GM18951 (cell line): Measurements from ENCODE around the gene DAB2.
"Not testable (repeated sequence)": the region's sequence is repeated elsewhere in the genome, so short reads cannot be mapped to it uniquely, and the experiment has no call there.

ENCODE experiments used
- POLR2A ChIP-seq: IDR thresholded peaks from 4 replicates; pipeline ENCODE4 v1.6.1; 2011; ENCODE audit warnings: mild to moderate bottlenecking; ENCODE audit not compliant: insufficient read length, insufficient read depth; ENCODE audit errors: extremely low read depth
- in situ Hi-C: fragments of 300-500 bp; cut with MboI; formaldehyde crosslinking; loops from one replicate; pipeline ENCODE4 v1.12.0; 2022; ENCODE audit warnings: low sequenced_read_pairs, mixed read lengths, inconsistent platforms; ENCODE audit not compliant: unreplicated experiment

DAB2 gene

DNA sequence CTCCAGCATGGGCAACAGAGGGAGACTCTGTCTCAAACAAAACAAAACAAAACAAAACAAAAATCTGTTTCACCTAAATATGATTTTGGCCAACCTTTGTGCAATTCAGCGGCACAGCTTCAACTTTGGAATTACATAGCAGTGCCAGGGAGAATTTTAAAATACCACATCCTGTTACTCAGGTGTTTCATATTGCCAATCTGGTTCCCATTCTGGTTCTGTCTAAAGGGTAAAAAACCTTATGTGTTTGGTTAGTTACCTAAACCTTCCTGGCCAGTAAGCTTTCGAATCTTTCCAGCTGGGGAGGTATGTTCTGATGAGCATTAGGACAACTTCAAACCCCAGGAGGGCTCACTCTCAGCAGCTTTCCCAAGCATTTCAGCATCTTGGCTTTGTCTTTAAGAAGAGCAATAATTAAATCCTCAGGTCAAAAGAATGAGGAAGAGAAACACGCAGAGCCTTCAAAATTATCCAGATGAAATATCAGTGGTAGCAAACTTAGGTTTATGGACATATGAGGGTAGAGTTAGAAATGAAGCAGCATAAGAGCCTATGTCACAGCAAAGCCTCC, 2.7 kb downstream of the DAB2 start:
- in situ Hi-C loops, result no loop called here
- TF ChIP-seq POLR2A, result no peak

DNA sequence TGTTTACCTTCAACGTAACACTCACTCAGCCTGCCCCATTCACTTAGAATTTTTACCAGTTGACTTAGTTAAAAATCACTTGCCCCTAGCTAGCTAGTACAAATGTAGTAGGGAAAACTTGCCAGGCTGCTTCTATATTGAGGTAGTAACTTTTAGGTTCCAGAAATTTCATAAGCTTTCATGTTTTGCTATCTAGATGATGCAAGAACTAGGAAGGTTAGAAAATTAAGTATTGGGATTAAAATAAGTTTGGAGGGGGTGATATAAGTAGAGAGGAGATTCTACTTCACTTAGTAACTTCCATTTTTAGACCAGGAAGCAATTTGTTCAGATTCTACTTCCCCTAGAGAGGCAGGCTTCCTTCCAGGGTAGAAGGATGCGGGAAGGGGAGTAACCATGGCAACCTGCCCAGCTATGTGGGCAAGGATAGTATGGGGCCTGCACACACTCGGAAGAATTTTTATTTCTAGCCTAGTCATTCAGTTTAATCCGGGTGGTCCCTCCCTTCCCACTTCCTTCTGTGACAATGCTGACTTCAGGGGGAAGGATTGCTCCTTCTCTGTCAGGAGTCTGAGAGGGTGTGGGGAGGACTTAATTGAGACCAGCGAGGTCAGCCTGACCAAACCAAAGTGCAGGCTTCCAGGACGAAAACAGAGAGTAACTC, 4.2 kb downstream of the DAB2 start:
- in situ Hi-C loops, result no loop called here
- TF ChIP-seq POLR2A, result no peak

DNA sequence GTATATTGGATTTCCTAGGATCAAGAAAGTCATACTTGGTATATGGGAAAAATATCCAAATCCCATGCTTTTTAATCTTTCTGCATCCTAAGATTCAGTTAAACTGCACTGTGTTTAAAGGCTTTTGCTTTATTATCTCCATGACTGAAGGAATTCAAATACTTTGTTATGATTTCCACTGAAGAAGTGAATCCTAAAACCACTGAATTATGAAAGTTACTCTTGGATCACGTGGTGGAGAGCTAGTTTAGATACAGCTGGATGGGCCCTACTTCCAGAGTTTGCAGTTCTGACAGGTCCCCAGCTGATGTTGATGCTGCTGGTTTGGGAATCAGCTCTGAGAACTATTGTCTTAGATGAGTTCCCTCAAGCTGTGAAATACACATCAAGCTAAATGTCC, 5.0 kb downstream of the DAB2 start:
- no peak for TF ChIP-seq POLR2A
- in situ Hi-C loops, result no loop called here

DNA sequence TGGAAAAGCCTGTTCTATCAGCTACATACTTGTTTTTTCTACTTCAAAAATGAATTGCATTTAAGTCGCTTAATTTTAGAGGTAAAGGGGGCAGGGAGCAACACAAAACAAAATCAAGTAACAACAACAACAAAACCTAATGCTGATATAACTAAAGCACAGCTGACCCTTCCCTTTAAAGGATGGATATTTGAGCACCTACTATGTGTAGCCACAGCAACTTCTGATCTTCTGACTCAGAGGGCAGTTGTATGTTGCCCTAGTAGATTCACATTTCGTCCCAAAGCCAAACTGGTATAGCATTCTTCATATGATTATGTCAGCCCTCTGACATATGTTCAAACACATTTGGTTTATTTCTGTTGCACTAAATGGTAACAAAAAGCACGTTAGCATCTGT, 6.8 kb downstream of the DAB2 start:
- in situ Hi-C loops, result no loop called here

DNA sequence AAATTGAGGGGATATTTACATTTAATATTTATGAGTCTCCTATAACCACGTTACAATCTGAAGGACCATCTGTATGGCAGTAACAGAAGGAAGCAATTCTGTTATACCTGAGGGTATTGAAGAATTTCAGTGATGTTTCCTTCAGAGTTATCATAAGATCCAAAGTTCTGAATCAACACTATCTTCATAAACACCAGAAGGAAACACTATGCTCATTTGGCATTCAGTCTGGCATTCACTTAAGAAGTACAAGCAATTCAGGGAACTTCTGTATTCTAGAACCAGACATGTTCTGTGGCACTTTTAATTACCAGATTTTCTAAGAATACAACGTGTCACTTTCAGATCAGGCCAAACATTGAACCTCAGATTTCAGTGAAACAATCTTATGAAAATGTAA, 9.6 kb downstream of the DAB2 start:
- no peak for TF ChIP-seq POLR2A
- in situ Hi-C loops, result no loop called here

More for the DNA sequence above, 6.8 kb downstream of the DAB2 start:
- TF ChIP-seq POLR2A, result no peak

DNA sequence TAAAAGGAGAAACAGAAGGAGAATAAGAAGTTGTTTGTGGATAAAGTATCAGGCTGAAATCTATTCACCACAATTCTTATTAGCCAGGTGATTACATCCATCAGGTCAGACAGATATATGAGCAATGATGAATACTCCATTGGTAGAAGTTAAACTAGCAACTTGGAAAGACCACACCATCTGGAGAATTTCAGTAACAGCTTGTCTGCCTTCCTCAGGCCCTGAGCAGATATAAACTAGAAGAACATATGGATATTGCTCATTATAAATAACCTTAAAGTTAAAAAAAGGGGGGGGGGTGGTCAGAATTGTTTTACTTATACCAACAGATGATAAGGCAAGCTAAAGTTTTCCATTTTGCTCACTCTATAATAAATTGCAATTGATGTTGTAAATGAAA, 10.4 kb downstream of the DAB2 start:
- no peak for TF ChIP-seq POLR2A
- in situ Hi-C loops, result no loop called here

DNA sequence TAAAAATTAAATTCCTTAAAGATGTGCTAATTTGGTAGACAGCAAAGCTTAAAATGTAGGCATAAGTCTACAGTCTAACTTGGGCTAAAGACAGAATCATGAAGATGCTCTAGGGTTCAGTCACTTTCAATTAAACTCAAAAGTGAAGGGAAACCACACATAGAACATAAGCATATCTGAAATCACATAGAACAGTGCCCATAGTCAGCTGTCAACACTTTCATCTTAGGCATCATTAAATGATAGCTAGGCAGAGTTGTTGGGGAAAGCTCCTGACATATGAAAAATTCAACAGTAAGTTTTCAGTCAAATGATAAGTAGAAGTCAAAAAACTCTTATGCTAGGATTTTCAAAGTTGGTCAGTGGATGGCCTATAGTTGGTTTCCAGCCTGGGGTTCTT, 11.0 kb downstream of the DAB2 start:
- no peak for TF ChIP-seq POLR2A
- in situ Hi-C loops, result no loop called here

DNA sequence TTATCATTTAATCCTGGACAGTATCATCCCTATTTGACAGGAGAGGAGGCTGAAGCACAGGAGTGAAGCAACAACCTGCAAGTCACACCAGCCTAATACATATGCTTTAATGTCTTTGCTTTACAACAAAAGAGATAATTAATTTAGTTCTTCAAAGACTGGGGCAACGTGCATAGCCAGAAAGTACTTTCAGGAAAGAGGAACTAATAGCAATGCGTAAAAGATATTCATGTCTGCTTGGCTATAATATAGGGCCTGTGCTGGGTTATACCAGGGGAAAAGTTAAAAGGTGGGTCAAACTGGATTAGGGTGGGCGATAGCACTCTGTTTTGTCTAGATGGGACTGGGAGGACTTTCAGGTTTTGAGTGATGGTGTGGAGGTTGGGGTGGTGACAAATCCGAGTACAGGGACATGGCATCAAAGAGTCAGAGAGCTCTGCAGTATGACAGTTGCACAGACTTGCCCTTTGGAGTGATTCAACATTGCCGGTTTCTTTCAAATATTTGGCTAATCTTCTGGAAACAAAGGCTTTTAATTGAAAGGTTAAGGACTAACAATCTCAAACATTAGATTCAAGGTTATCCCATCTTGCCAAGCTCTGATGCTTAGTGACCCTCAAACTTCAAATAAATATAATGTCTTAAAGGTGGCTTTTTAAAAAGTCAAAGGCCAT, 11.9 kb downstream of the DAB2 start:
- in situ Hi-C loops, result no loop called here
- TF ChIP-seq POLR2A, result no peak

DNA sequence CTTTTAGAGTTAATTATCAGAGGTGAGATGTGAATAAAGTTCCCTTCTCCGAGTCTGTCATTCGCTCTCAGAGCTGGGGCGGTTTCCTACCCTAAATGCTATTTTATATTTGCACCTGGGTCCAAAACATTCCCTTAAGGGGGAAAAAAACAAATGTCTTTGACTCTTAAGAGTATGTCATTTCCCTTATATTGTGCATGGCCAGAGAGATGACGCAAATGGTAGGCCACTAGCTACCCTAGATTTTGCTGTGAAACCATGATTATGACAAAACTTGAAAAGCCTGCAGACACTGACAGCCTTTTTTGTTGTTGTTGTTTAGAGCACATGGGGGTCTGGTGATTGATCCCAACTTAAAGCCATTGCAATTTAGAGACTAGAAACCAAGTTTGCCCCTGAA, 12.8 kb downstream of the DAB2 start:
- in situ Hi-C loops, result no loop called here
- no peak for TF ChIP-seq POLR2A

DNA sequence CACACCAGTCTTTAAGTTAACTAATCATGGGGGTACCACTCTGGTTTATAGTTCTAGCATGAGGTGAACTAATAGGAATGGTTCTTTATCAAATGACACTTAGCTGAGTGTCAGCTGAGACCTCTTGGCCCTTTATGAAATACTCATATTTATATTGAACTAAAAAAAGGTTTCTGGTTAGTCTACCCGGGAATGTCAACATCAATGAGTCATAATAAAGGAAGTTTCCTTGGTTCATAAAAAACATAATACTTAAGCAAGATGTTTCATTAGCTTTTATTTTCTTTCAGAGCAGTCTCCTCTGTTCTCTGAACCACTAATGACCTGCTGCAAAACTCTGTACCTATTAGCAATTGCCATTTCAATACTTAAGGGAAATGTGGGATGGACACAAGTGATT, 13.7 kb downstream of the DAB2 start:
- in situ Hi-C loops, result no loop called here

DNA sequence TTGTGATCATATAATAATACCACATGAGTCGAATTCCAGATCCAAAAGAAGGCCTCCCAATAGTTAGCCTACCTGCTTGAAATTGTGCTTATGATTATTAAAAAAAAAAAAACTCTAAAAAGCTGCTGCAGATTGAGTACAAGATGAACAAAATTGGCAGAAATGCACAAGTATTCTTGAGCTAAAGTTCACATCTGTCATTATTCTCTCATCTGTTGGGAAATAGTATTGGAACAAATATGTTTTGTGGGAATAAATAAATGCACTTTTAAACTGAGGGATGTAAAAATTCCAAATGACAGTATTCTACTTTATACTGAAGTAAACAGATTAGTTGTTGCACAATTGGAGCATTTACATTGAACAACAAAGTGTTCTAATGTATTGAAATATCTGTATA, 15.7 kb downstream of the DAB2 start:
- TF ChIP-seq POLR2A, result no peak
- in situ Hi-C loops, result no loop called here

More for the DNA sequence above, 13.7 kb downstream of the DAB2 start:
- no peak for TF ChIP-seq POLR2A

DNA sequence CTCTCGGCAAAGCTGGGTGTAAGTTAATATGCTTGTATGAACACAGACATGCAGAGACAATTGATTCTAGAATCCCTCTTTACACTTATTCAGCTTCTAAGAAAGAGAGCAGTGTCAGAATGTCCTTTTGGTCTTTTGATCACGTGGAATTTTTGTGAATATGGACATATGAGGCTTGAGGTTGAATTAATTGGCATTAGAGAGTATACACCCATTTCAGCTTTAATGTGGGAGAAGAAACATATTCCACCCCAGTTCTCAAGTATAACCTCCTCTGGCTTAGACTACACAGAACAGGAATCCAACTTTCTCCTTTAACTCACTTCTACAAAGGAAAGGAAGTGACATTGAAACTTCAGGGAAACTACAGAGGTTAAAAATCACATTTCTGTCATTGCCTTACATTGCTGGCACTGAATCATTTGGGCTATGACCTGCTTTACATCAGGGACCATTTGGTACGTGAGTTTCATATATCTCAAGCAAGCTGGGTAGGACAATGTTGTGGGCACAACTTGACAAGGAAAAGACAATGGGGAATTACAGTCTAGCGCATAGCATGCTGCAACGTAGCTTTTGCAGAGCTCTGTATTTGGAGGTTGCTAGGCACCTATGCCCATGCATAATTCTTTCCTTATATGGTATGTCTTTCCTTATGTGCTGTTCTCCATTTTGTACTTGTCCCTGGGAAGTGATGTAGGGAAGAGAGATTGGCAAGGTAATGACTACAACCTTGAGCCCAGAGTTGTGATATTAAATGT, 19.5 kb downstream of the DAB2 start:
- no peak for TF ChIP-seq POLR2A
- in situ Hi-C loops, result no loop called here

DNA sequence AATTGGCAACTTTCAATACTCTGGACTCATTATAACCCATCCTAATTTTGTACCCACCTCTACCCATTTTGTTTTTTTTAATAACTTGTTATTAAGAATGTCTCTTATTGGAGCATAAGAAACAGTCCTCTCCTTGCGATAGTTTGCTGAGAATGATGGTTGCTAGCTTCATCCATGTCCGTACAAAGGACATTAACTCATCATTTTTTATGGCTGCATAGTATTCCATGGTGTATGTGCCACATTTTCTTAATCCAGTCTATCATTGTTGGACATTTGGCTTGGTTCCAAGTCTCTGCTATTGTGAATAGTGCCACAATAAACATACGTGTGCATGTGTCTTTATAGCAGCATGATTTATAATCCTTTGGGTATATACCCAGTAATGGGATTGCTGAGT, 21.0 kb downstream of the DAB2 start:
- in situ Hi-C loops, result not testable (repeated sequence)

DNA sequence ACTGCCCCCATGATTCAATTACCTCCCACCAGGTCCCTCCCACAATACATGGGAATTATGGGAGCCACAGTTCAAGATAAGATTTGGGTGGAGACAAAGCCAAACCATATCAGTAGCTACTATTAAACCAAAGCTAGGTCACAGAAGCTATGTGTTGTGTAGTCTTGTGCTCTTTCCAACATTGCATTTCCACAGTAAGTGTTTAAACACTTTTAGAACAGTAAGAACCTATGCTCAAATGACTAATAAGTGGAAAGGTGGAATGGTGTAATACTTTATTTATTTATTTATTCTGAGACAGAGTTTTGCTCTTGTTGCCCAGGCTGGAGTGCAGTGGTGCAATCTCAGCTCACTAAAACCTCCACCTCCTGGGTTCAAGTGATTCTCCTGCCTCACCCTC, 22.6 kb downstream of the DAB2 start:
- in situ Hi-C loops, result not testable (repeated sequence)
